Calu3 (cell line): ENCODE measurements around the gene GSTO1. TPM values are rescaled to one million over a fixed set of nuclear protein-coding genes. Genes with fewer than 3 reads are reported as not detected.

Source experiments
- BruUV-seq: library from RNA; stranded (reverse); fragments of 400-500 nt; replicated peaks from 2 replicates; lab custom pipeline; 2021; lab: Mats Ljungman, UMichigan
- CTCF ChIA-PET: fragments of 300-600 bp; sonication (Branson Sonifier 250); formaldehyde crosslinking; loops from one replicate; lab custom pipeline; 2022; ENCODE audit warnings: antibody characterized with exemption; lab: Charles Lee
- DNase-seq: peaks from one replicate; pipeline ENCODE4 v3.0.0; 2022
- H3K27ac Mint-ChIP-seq: one replicate; pipeline ENCODE4 v1.8.0; 2022; ENCODE audit warnings: mixed read lengths; ENCODE audit not compliant: unreplicated experiment
- H3K27me3 Mint-ChIP-seq: one replicate; pipeline ENCODE4 v1.8.0; 2022; ENCODE audit warnings: mixed read lengths; ENCODE audit not compliant: unreplicated experiment
- H3K36me3 Mint-ChIP-seq: one replicate; pipeline ENCODE4 v1.8.0; 2022; ENCODE audit warnings: mild to moderate bottlenecking, moderate library complexity, mixed read lengths; ENCODE audit not compliant: insufficient read depth, unreplicated experiment
- H3K4me1 Mint-ChIP-seq: one replicate; pipeline ENCODE4 v1.8.0; 2022; ENCODE audit warnings: mild to moderate bottlenecking, low read depth, mixed read lengths; ENCODE audit not compliant: unreplicated experiment
- H3K4me3 Mint-ChIP-seq: one replicate; pipeline ENCODE4 v1.8.0; 2022; ENCODE audit warnings: mild to moderate bottlenecking, low read depth, moderate library complexity, mixed read lengths; ENCODE audit not compliant: unreplicated experiment
- H3K9me3 Mint-ChIP-seq: one replicate; pipeline ENCODE4 v1.8.0; 2022; ENCODE audit warnings: low read depth, mixed read lengths; ENCODE audit not compliant: unreplicated experiment
- CTCF ChIP-seq: fragments of 200-600 bp; IDR thresholded peaks from one replicate; pipeline ENCODE4 v1.8.0; 2022; ENCODE audit warnings: antibody characterized with exemption; ENCODE audit not compliant: unreplicated experiment
- intact Hi-C: fragments of 100-400 bp; cut with micrococcal nuclease; formaldehyde crosslinking; loops from one replicate; pipeline ENCODE4 v1.10.0; 2022; ENCODE audit not compliant: unreplicated experiment
- total RNA-seq: library from RNA; stranded (reverse); gene quantifications from 2 replicates; pipeline ENCODE4 v1.2.3, GENCODE V29; 2022

GSTO1 gene
- total RNA-seq, 1 experiment from 2014 or later, result 61.5 TPM

DNA sequence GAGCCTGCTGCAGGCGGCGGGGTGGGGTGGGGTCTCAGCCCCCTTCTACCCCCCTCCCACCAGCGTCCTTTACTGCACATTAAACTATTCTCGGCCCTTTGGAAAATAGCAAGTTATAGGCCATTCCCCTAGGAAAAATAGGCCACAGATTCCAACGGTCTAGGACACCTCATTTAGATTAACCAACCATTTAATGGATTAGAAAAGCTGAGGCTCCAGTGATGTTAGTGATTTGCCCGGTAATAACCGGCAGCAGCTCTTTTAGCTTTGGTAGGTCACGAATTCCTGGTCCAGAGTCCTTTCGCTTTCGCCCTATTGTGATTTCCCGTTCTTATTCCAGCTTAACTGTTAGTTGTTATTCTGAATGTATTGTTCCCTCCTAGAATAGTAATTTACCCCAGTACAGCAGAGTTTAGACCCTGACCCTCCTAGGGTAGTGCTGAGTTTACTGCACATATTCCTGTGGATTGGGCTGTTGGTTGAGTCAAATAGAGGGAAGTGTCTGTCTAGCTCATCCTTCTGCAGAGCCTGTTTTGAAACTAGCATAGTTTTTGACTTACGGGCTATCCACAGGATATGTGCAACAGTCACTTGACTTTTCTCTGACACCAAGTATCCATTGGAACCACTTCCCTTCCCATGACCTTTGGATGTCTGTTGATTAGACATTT, 754 bp downstream of the GSTO1 start:
- CTCF ChIA-PET, result interaction anchor here (0.5 to 1.5 kb wide), 4 partner anchors 9 to 1803 kb away, joined by 3 to 6 read pairs (median 4); no protein-coding TSS in a partner anchor
- no peaks in the 10 kb centered on the region for H3K9me3 Mint-ChIP-seq
- no TSS peak for BruUV-seq
- no peak for TF ChIP-seq CTCF
- DNase-seq, result no peak
- peak overlapping the region; percentile 84 for H3K4me3 Mint-ChIP-seq
- H3K4me1 Mint-ChIP-seq, result peaks cover 26% of the 10 kb centered on the region
- H3K27me3 Mint-ChIP-seq, result no peaks in the 10 kb centered on the region
- intact Hi-C loops, result no loop called here
- peak overlapping the region; percentile 56 for H3K27ac Mint-ChIP-seq
- peaks cover 37% of the 10 kb centered on the region for H3K36me3 Mint-ChIP-seq

- Mint-ChIP-seq H3K4me3 (peak overlapping the region; percentile 84), H3K4me1 (peaks cover 36% of the 10 kb centered on the region), H3K27ac (no peak overlapping the region), H3K9me3 (no peaks in the 10 kb centered on the region), H3K27me3 (no peaks in the 10 kb centered on the region), H3K36me3 (peaks cover 42% of the 10 kb centered on the region)
- BruUV-seq, result no TSS peak
- TF ChIP-seq CTCF, result no peak
- intact Hi-C loops, result no loop called here
- DNase-seq, result no peak
- CTCF ChIA-PET, result no interaction called here
Observed at GRCh38 chr10:104256335-104256961, 1.8 kb downstream of the GSTO1 start.

GRCh38 chr10:104257235-104257634, 2.5 kb downstream of the GSTO1 start:
- TF ChIP-seq CTCF, result no peak
- Mint-ChIP-seq H3K27ac (no peak overlapping the region), H3K36me3 (peaks cover 42% of the 10 kb centered on the region), H3K9me3 (no peaks in the 10 kb centered on the region), H3K4me1 (peaks cover 38% of the 10 kb centered on the region), H3K27me3 (no peaks in the 10 kb centered on the region), H3K4me3 (no peak overlapping the region)
- DNase-seq, result no peak
- CTCF ChIA-PET, result no interaction called here
- BruUV-seq, result no TSS peak
- intact Hi-C loops, result no loop called here

- H3K9me3 Mint-ChIP-seq, result no peaks in the 10 kb centered on the region
- no peak overlapping the region for H3K27ac Mint-ChIP-seq
- CTCF ChIA-PET, result no interaction called here
- H3K36me3 Mint-ChIP-seq, result peaks cover 39% of the 10 kb centered on the region
- TF ChIP-seq CTCF, result no peak
- H3K4me3 Mint-ChIP-seq, result no peak overlapping the region
- peaks cover 34% of the 10 kb centered on the region for H3K4me1 Mint-ChIP-seq
- BruUV-seq, result no TSS peak
- intact Hi-C loops, result no loop called here
- DNase-seq, result no peak
- no peaks in the 10 kb centered on the region for H3K27me3 Mint-ChIP-seq
Observed at GRCh38 chr10:104258209-104258608, 3.5 kb downstream of the GSTO1 start.
